ENCODE measurements around the gene ARHGEF38. TPM values are rescaled to one million over a fixed set of nuclear protein-coding genes. Genes with fewer than 3 reads are reported as not detected.

The ARHGEF38 gene
- polyA plus RNA-seq, 3 donors = not detected

GRCh38 chr4:105603158-105603557, 50.7 kb downstream of the ARHGEF38 start:
- H4K20me1 ChIP-seq (ENCODE audit: insufficient read depth, low read length) = no peaks in the 10 kb centered on the region
- no peaks in the 10 kb centered on the region for H3K27me3 ChIP-seq (ENCODE audit: control insufficient read depth in 2 of 2, insufficient read depth in 2 of 2, low read length in 2 of 2)
- no peaks in the 10 kb centered on the region for H3K9me3 ChIP-seq (replicated peaks in 1 of 2; ENCODE audit: control insufficient read depth in 1 of 2, insufficient read depth in 1 of 2, low read length in 2 of 2)
- H3K27me3 Mint-ChIP-seq (ENCODE audit: low read depth in 3 of 3) = no peaks in the 10 kb centered on the region
- H3K27ac Mint-ChIP-seq = no peak overlapping the region
- peaks cover 7% of the 10 kb centered on the region for H3K4me1 Mint-ChIP-seq
- H3K36me3 ChIP-seq (replicated peaks in 1 of 2; ENCODE audit: control insufficient read depth in 1 of 2, insufficient read depth in 2 of 2, low read length in 2 of 2) = no peaks in the 10 kb centered on the region
- no peak overlapping the region for H2AFZ ChIP-seq (ENCODE audit: insufficient read depth, low read depth, low read length, poor library complexity, severe bottlenecking)
- H3K4me3 ChIP-seq (replicated peaks in 1 of 3; ENCODE audit: low read depth in 2 of 3, low read length in 3 of 3) = no peak overlapping the region
- no peak for TF ChIP-seq CTCF (IDR thresholded peaks at IDR 0.05)
- H3K9me3 Mint-ChIP-seq = no peaks in the 10 kb centered on the region
- H3K4me3 Mint-ChIP-seq = no peak overlapping the region
- intact Hi-C loops (cut with micrococcal nuclease) = no loop called here
- H3K9ac ChIP-seq (ENCODE audit: insufficient read depth, low read length, poor library complexity, severe bottlenecking) = no peak overlapping the region
- DNase-seq = no peak
- no peaks in the 10 kb centered on the region for H3K79me2 ChIP-seq (ENCODE audit: insufficient read depth, low read length)
- H3K4me2 ChIP-seq (replicated peaks; ENCODE audit: extremely low read depth, low read length, poor library complexity, severe bottlenecking) = no peak overlapping the region
- H3K27ac ChIP-seq (ENCODE audit: low read depth in 1 of 2, low read length in 2 of 2) = no peak overlapping the region
- no peaks in the 10 kb centered on the region for H3K4me1 ChIP-seq (ENCODE audit: control insufficient read depth in 1 of 2, insufficient read depth in 2 of 2, low read length in 2 of 2)
- WGBS (ENCODE audit: insufficient coverage) = no CpG with 5 or more reads among the region's 1 CpG
- no peaks in the 10 kb centered on the region for H3K36me3 Mint-ChIP-seq

- DNase-seq = no peak
- intact Hi-C loops (cut with micrococcal nuclease) = no loop called here
- no peaks in the 10 kb centered on the region for H3K9me3 ChIP-seq (replicated peaks in 1 of 2; ENCODE audit: control insufficient read depth in 1 of 2, insufficient read depth in 1 of 2, low read length in 2 of 2)
- H3K27me3 ChIP-seq (ENCODE audit: control insufficient read depth in 2 of 2, insufficient read depth in 2 of 2, low read length in 2 of 2) = no peaks in the 10 kb centered on the region
- H3K27me3 Mint-ChIP-seq (ENCODE audit: low read depth in 3 of 3) = no peaks in the 10 kb centered on the region
- no peaks in the 10 kb centered on the region for H3K4me1 ChIP-seq (ENCODE audit: control insufficient read depth in 1 of 2, insufficient read depth in 2 of 2, low read length in 2 of 2)
- peaks cover 7% of the 10 kb centered on the region for H3K4me1 Mint-ChIP-seq
- H3K4me2 ChIP-seq (replicated peaks; ENCODE audit: extremely low read depth, low read length, poor library complexity, severe bottlenecking) = no peak overlapping the region
- H3K9me3 Mint-ChIP-seq = peaks cover 0 to 4% (median 0%) of the 10 kb centered on the region in 7 donors
- no peak overlapping the region for H3K27ac ChIP-seq (ENCODE audit: low read depth in 1 of 2, low read length in 2 of 2)
- H4K20me1 ChIP-seq (ENCODE audit: insufficient read depth, low read length) = no peaks in the 10 kb centered on the region
- H3K4me3 ChIP-seq (replicated peaks in 1 of 3; ENCODE audit: low read depth in 2 of 3, low read length in 3 of 3) = no peak overlapping the region
- no peak overlapping the region for H3K9ac ChIP-seq (ENCODE audit: insufficient read depth, low read length, poor library complexity, severe bottlenecking)
- H2AFZ ChIP-seq (ENCODE audit: insufficient read depth, low read depth, low read length, poor library complexity, severe bottlenecking) = no peak overlapping the region
- no peaks in the 10 kb centered on the region for H3K79me2 ChIP-seq (ENCODE audit: insufficient read depth, low read length)
- H3K4me3 Mint-ChIP-seq = no peak overlapping the region
- H3K27ac Mint-ChIP-seq = no peak overlapping the region
- WGBS (ENCODE audit: insufficient coverage) = 0% methylated on average over 1 of the region's 1 CpG
- no peaks in the 10 kb centered on the region for H3K36me3 Mint-ChIP-seq
- TF ChIP-seq CTCF (IDR thresholded peaks at IDR 0.05) = no peak
- no peaks in the 10 kb centered on the region for H3K36me3 ChIP-seq (replicated peaks in 1 of 2; ENCODE audit: control insufficient read depth in 1 of 2, insufficient read depth in 2 of 2, low read length in 2 of 2)
Measured at GRCh38 chr4:105605493-105605892, 53.1 kb downstream of the ARHGEF38 start.

All from CD14-positive monocyte (primary cell).